ENCODE results near the gene CDC45. TPM values are rescaled to one million over a fixed set of nuclear protein-coding genes. Genes with fewer than 3 reads are reported as not detected.

The CDC45 gene
- total RNA-seq, 2 donors from 2014 or later: 0.99 TPM; not detected in 1

DNA sequence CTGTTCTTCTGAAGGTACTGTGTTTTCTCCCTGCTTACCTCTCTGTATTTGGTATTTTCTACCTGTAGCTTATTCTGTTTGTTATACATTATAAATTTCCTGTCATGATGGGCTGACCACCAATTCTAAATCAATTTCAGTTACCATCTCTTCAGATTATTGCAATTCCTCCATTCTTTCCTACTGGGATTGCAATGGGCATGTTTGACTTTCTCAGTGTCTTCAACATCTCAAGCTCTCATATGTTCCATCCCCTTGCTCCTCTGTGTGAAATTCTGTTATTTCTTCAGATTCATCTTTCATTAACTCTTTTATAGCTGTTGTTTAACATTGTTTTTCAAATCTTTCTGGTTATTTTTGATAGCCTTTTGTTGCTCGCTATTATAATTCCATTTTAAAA, 16.7 kb upstream of the CDC45 start:
- no peak for DNase-seq (ENCODE audit: low spot score)
- no peak overlapping the region for H3K27ac ChIP-seq
- no peak overlapping the region for H3K4me3 ChIP-seq
- ATAC-seq (ENCODE audit: insufficient number of reproducible peaks, low FRiP score, low read depth): no peak
- H3K36me3 ChIP-seq: peaks cover 41% of the 10 kb centered on the region
- no peaks in the 10 kb centered on the region for H3K27me3 ChIP-seq (replicated peaks; ENCODE audit: insufficient read depth)
- TF ChIP-seq, protein P1, sequence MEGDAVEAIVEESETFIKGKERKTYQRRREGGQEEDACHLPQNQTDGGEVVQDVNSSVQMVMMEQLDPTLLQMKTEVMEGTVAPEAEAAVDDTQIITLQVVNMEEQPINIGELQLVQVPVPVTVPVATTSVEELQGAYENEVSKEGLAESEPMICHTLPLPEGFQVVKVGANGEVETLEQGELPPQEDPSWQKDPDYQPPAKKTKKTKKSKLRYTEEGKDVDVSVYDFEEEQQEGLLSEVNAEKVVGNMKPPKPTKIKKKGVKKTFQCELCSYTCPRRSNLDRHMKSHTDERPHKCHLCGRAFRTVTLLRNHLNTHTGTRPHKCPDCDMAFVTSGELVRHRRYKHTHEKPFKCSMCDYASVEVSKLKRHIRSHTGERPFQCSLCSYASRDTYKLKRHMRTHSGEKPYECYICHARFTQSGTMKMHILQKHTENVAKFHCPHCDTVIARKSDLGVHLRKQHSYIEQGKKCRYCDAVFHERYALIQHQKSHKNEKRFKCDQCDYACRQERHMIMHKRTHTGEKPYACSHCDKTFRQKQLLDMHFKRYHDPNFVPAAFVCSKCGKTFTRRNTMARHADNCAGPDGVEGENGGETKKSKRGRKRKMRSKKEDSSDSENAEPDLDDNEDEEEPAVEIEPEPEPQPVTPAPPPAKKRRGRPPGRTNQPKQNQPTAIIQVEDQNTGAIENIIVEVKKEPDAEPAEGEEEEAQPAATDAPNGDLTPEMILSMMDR (IDR thresholded peaks at IDR 0.05): no peak
- no peaks in the 10 kb centered on the region for H3K4me1 ChIP-seq (ENCODE audit: control insufficient read depth in 1 of 2, low read depth in 2 of 2)
- H3K9me3 ChIP-seq: no peaks in the 10 kb centered on the region

DNA sequence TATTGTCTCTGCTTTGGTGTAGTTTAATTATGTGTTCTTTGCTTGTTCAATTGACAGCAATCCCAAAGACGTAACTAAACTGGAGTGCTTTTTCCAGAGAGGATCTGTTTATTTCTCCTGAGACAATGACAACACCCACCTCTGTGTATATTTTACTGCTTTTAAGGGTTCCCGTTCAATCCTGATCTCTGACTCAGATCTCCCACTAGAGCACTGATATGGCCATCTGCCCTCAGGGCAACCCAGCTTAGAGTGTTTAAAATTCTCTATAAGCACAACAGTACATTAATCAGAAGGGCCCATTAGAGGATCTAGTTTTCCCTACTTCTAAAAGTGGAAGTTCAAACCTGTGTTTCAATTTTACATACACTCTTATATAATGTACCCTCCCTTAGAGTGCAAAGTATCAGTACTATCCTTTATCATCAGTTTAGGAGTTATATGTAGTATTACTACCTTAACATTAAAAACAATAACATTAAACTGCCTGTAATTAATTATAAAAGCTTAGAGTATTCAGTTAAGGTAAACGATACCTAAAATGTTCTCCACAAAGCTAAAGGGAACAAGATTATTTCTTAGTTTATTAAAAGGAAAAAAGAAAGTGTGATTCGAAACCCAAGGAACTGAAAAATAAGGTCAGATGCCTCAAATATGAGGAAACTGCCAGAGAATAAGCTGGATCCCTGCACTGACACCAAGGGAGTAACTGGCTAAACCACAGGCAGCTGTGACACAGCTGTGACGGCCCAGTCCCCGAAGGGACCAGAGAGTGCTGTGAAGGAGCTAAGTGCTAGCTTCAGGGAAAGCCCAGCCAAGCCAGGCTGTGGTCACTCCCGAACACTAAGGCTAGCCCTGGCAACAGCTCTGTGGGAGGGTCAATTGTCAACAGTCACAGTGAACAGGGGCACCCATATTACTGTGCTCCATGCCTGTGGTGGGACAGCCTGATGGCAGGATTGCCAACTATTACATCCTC, 15.9 kb upstream of the CDC45 start:
- DNase-seq (ENCODE audit: low spot score) (no peak), ATAC-seq (ENCODE audit: insufficient number of reproducible peaks, low FRiP score, low read depth) (no peak)
- no peak overlapping the region for H3K4me3 ChIP-seq
- TF ChIP-seq, protein P1 (IDR thresholded peaks at IDR 0.05): no peak
- H3K36me3 ChIP-seq: peaks cover 48% of the 10 kb centered on the region
- no peaks in the 10 kb centered on the region for H3K27me3 ChIP-seq (replicated peaks; ENCODE audit: insufficient read depth)
- no peak overlapping the region for H3K27ac ChIP-seq
- H3K9me3 ChIP-seq: no peaks in the 10 kb centered on the region
- no peaks in the 10 kb centered on the region for H3K4me1 ChIP-seq (ENCODE audit: control insufficient read depth in 1 of 2, low read depth in 2 of 2)

DNA sequence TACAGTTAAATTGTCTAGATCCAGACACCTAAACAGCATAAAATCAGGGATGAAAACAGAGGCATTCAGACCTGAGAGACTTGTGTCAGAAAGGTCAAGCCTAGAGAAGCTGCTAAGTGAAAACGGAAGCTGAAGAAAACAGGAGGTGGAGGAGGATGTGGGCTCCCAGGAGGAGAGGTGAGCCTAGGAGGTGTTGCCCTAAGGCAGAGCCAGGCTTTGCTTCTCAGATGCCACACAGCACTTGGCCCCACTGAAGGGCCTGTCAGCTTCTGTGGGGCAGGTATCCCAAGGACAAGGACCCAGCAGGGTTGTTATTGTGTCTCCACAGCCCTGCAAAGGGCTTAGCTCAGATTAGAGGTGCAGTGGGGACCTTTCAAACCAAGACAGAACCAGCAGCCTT, 15.2 kb upstream of the CDC45 start:
- TF ChIP-seq, protein P1 (IDR thresholded peaks at IDR 0.05): no peak
- H3K36me3 ChIP-seq: peaks cover 50% of the 10 kb centered on the region
- H3K9me3 ChIP-seq: no peaks in the 10 kb centered on the region
- no peaks in the 10 kb centered on the region for H3K27me3 ChIP-seq (replicated peaks; ENCODE audit: insufficient read depth)
- no peak overlapping the region for H3K27ac ChIP-seq
- H3K4me3 ChIP-seq: no peak overlapping the region
- DNase-seq (ENCODE audit: low spot score) (no peak), ATAC-seq (ENCODE audit: insufficient number of reproducible peaks, low FRiP score, low read depth) (no peak)
- no peaks in the 10 kb centered on the region for H3K4me1 ChIP-seq (ENCODE audit: control insufficient read depth in 1 of 2, low read depth in 2 of 2)

DNA sequence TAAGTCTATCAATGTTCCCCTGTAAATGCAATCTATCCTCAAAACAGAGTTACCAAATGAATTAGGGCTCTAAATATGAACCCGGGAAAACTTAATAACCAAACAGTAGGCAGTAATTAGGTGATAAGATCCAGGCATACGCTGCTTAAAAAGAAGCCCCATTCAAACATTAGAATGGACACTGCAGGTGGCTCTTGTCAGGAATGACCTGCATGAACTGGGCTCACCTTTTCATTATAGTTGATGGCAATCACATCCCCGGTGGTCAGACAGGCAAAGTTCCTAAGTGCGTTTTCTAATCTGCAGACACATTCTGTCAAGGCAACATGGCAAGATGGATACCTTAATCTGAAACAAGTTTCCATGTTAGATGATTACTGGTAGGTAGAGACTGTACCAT, 14.7 kb upstream of the CDC45 start:
- H3K36me3 ChIP-seq: peaks cover 55% of the 10 kb centered on the region

DNA sequence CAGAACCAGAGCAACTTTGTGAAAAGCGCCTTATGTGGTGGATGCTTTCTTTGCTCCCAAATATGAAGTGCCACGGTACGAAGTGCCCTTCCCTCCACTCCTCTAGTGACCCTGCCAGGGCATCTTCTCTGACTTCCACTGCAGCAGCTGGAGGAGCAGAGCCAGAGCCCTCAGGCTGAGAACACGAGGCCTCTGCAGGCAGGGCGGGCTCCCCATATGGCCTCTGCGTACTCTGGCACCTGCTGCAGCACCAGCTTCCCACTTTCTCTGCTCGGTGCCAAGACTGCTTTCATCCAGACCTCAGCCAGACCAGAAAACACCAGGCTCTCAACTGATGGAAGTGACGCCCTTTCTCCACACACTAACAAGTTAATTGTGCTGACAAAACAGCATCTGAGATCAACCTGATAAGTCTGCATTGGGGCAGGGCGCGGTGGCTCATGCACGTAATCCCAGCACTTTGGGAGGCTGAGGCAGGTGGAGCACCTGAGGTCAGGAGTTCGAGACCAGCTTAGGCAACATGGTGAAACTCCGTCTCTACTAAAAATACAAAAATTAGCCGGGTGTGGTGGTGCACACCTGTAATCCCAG, 13.5 kb upstream of the CDC45 start:
- Histone ChIP-seq H3K9me3 (no peaks in the 10 kb centered on the region), H3K36me3 (peaks cover 66% of the 10 kb centered on the region), H3K27ac (no peak overlapping the region), H3K4me1 (ENCODE audit: control insufficient read depth in 1 of 2, low read depth in 2 of 2) (no peaks in the 10 kb centered on the region), H3K27me3 (replicated peaks; ENCODE audit: insufficient read depth) (no peaks in the 10 kb centered on the region), H3K4me3 (no peak overlapping the region)
- TF ChIP-seq, protein P1 (IDR thresholded peaks at IDR 0.05): no peak
- ATAC-seq (ENCODE audit: insufficient number of reproducible peaks, low FRiP score, low read depth) (no peak), DNase-seq (ENCODE audit: low spot score) (no peak)

More for the DNA sequence above, 14.7 kb upstream of the CDC45 start:
- no peaks in the 10 kb centered on the region for H3K9me3 ChIP-seq
- DNase-seq (ENCODE audit: low spot score) (no peak), ATAC-seq (ENCODE audit: insufficient number of reproducible peaks, low FRiP score, low read depth) (no peak)
- no peak overlapping the region for H3K27ac ChIP-seq
- TF ChIP-seq, protein P1 (IDR thresholded peaks at IDR 0.05): no peak
- H3K4me1 ChIP-seq (ENCODE audit: control insufficient read depth in 1 of 2, low read depth in 2 of 2): no peaks in the 10 kb centered on the region
- no peak overlapping the region for H3K4me3 ChIP-seq
- H3K27me3 ChIP-seq (replicated peaks; ENCODE audit: insufficient read depth): no peaks in the 10 kb centered on the region
